H1 (cell line): ENCODE data around the gene CEP152. TPM values are rescaled to one million over a fixed set of nuclear protein-coding genes. Genes with fewer than 3 reads are reported as not detected.
A peak's percentile ranks its signal among the peaks of the same experiment; 100 is the strongest.

ENCODE experiments used
- CTCF ChIA-PET: fragments of 300-600 bp; sonication (Branson Sonifier 250); formaldehyde crosslinking; loops from one replicate; lab custom pipeline; 2021; ENCODE audit not compliant: partially characterized antibody; lab: Charles Lee
- POLR2A ChIA-PET: fragments of 300-600 bp; sonication (Branson Sonifier 250); formaldehyde crosslinking; loops from one replicate; lab custom pipeline; 2021; ENCODE audit warnings: inconsistent platforms; ENCODE audit not compliant: partially characterized antibody; lab: Charles Lee
- DNase-seq, 2 experiments: peaks; one replicate each; pipeline versions ENCODE4 v3.0.0 to v3.0.0-alpha.2; 2010 to 2022; ENCODE audit warnings: low spot score in 2 of 2, low read depth in 1 of 2, mixed read lengths in 1 of 2
- FAIRE-seq: peaks from 2 replicates; lab custom pipeline; 2011; peaks lifted over from hg19 to GRCh38; lab: Jason Lieb, UNC
- H2AFZ ChIP-seq: 2 replicates; pipeline ENCODE4 v1.8.1; 2012; ENCODE audit warnings: low read length, inconsistent platforms
- H2AK5ac ChIP-seq: 2 replicates; pipeline ENCODE4 v1.6.1; 2013; ENCODE audit warnings: low read depth, low read length
- H2BK120ac ChIP-seq: replicated peaks from 2 replicates; pipeline ENCODE3; 2013; ENCODE audit warnings: low read depth, low read length, inconsistent platforms
- H2BK12ac ChIP-seq: 2 replicates; pipeline ENCODE4 v1.6.1; 2013; ENCODE audit warnings: low read depth, low read length
- H2BK15ac ChIP-seq: 2 replicates; pipeline ENCODE4 v1.6.1; 2013; ENCODE audit warnings: low read length
- H2BK20ac ChIP-seq: 2 replicates; pipeline ENCODE4 v1.6.1; 2013; ENCODE audit warnings: low read length
- H2BK5ac ChIP-seq: 2 replicates; pipeline ENCODE4 v1.6.1; 2013; ENCODE audit warnings: low read depth, low read length
- H3K14ac ChIP-seq: 2 replicates; pipeline ENCODE4 v1.6.1; 2013; ENCODE audit warnings: inconsistent platforms; ENCODE audit not compliant: insufficient read length
- H3K18ac ChIP-seq: 2 replicates; pipeline ENCODE4 v1.6.1; 2013; ENCODE audit warnings: low read length; ENCODE audit errors: extremely low read depth
- H3K23ac ChIP-seq: 2 replicates; pipeline ENCODE4 v1.6.1; 2013; ENCODE audit warnings: inconsistent platforms; ENCODE audit not compliant: insufficient read length
- H3K23me2 ChIP-seq: 2 replicates; pipeline ENCODE4 v1.6.1; 2013; ENCODE audit warnings: low read depth, low read length
- H3K27ac ChIP-seq: 2 replicates; pipeline ENCODE4 v1.6.1; 2011; ENCODE audit warnings: low read depth, low read length, inconsistent platforms
- H3K27me3 ChIP-seq, 4 experiments: replicated peaks in 1 of 4; 1 replicate in 1 of 4; 2 replicates in 3 of 4; pipeline versions ENCODE4 v1.6.1 to v1.8.1; 2011 to 2013; ENCODE audit warnings: low read length in 3 of 4, mild to moderate bottlenecking in 3 of 4, inconsistent platforms in 2 of 4, mixed read lengths in 2 of 4, moderate library complexity in 1 of 4; ENCODE audit not compliant: control insufficient read depth in 3 of 4, insufficient read depth in 3 of 4; ENCODE audit errors: extremely low read depth in 1 of 4
- H3K36me3 ChIP-seq, 4 experiments: 2 replicates each; pipeline versions ENCODE4 v1.6.1 to v1.8.1; 2011 to 2013; ENCODE audit warnings: mild to moderate bottlenecking in 4 of 4, low read length in 3 of 4, moderate library complexity in 2 of 4, control low read depth in 1 of 4, inconsistent platforms in 1 of 4; ENCODE audit not compliant: insufficient read depth in 4 of 4, control insufficient read depth in 2 of 4
- H3K4ac ChIP-seq: replicated peaks from 2 replicates; pipeline ENCODE3; 2013; ENCODE audit warnings: low read length, low read depth, mixed read lengths, inconsistent platforms; ENCODE audit not compliant: insufficient read length
- H3K4me1 ChIP-seq, 4 experiments: replicated peaks in 1 of 4; 1 replicate in 1 of 4; 2 replicates in 3 of 4; pipeline versions ENCODE4 v1.6.1 to v1.8.1; 2011 to 2013; ENCODE audit warnings: low read length in 3 of 4, inconsistent platforms in 2 of 4, mixed read lengths in 1 of 4; ENCODE audit not compliant: insufficient read depth in 4 of 4, control insufficient read depth in 3 of 4
- H3K4me2 ChIP-seq, 2 experiments: 2 replicates each; pipeline versions ENCODE4 v1.6.1 to v1.8.1; 2011 to 2013; ENCODE audit warnings: low read depth in 2 of 2, low read length in 2 of 2, control low read depth in 1 of 2, inconsistent platforms in 1 of 2, mild to moderate bottlenecking in 1 of 2; ENCODE audit not compliant: insufficient read depth in 1 of 2
- H3K4me3 ChIP-seq, 4 experiments: fragments of 200-600, 300-600 bp in 1 of 4; sonication (generic), shearing (Covaris generic), sonication (Bioruptor Twin) in 1 of 4; 2 replicates each; pipeline versions ENCODE4 v1.5.1 to v1.8.1; 2011 to 2016; ENCODE audit warnings: low read length in 4 of 4, low read depth in 3 of 4, control low read depth in 2 of 4, inconsistent platforms in 2 of 4, mild to moderate bottlenecking in 2 of 4, mixed read lengths in 1 of 4, moderate library complexity in 1 of 4; ENCODE audit not compliant: insufficient read depth in 2 of 4; ENCODE audit errors: extremely low read depth in 1 of 4
- H3K56ac ChIP-seq: replicated peaks from 2 replicates; pipeline ENCODE3; 2013; ENCODE audit warnings: low read depth, mild to moderate bottlenecking, mixed read lengths, low read length, inconsistent platforms; ENCODE audit not compliant: insufficient read length
- H3K79me1 ChIP-seq: 2 replicates; pipeline ENCODE4 v1.6.1; 2013; ENCODE audit warnings: low read depth, low read length, control low read depth
- H3K79me2 ChIP-seq, 2 experiments: 2 replicates each; pipeline versions ENCODE4 v1.6.1 to v1.8.1; 2012 to 2013; ENCODE audit warnings: low read length in 2 of 2, mild to moderate bottlenecking in 2 of 2, inconsistent platforms in 1 of 2; ENCODE audit not compliant: insufficient read depth in 2 of 2, control insufficient read depth in 1 of 2
- H3K9ac ChIP-seq, 4 experiments: replicated peaks in 1 of 4; 1 replicate in 1 of 4; 2 replicates in 3 of 4; pipeline versions ENCODE4 v1.6.1 to v1.8.1; 2011 to 2013; ENCODE audit warnings: low read depth in 3 of 4, low read length in 3 of 4, control low read depth in 2 of 4, mild to moderate bottlenecking in 2 of 4, moderate library complexity in 2 of 4, inconsistent platforms in 1 of 4; ENCODE audit errors: extremely low read depth in 1 of 4
- H3K9me3 ChIP-seq, 2 experiments: 2 replicates each; pipeline versions ENCODE4 v1.6.1 to v1.8.1; 2012 to 2013; ENCODE audit warnings: mild to moderate bottlenecking in 2 of 2, moderate library complexity in 2 of 2, control low read depth in 1 of 2, inconsistent platforms in 1 of 2, low read depth in 1 of 2, low read length in 1 of 2, mixed read lengths in 1 of 2; ENCODE audit not compliant: insufficient read depth in 2 of 2
- H4K20me1 ChIP-seq, 2 experiments: replicated peaks in 1 of 2; 2 replicates each; pipeline versions ENCODE3 to v1.8.1; 2011 to 2013; ENCODE audit warnings: inconsistent platforms in 2 of 2, low read length in 2 of 2, mild to moderate bottlenecking in 1 of 2; ENCODE audit not compliant: insufficient read depth in 2 of 2, control insufficient read depth in 1 of 2
- H4K5ac ChIP-seq: 2 replicates; pipeline ENCODE4 v1.6.1; 2013; ENCODE audit warnings: low read length, low read depth, mixed read lengths, inconsistent platforms; ENCODE audit not compliant: insufficient read length
- H4K8ac ChIP-seq: 2 replicates; pipeline ENCODE4 v1.8.0; 2013; ENCODE audit warnings: mild to moderate bottlenecking, moderate library complexity, low read length, inconsistent platforms; ENCODE audit not compliant: insufficient read depth; ENCODE audit errors: extremely low read depth
- H4K91ac ChIP-seq: replicated peaks from 2 replicates; pipeline ENCODE3; 2013; ENCODE audit warnings: low read length, mixed read lengths, inconsistent platforms; ENCODE audit not compliant: insufficient read length
- BACH1 ChIP-seq: IDR thresholded peaks from 2 replicates; pipeline ENCODE4 v1.6.1; 2012; ENCODE audit warnings: low read length, improper control_type of control experiment
- CHD2 ChIP-seq: IDR thresholded peaks from 2 replicates; pipeline ENCODE4 v1.6.1; 2012; ENCODE audit warnings: low read length, improper control_type of control experiment
- NRF1 ChIP-seq: IDR thresholded peaks from 2 replicates; pipeline ENCODE4 v1.6.1; 2011; ENCODE audit warnings: mild to moderate bottlenecking, low read depth, low read length, improper control_type of control experiment
- PHF8 ChIP-seq: fragments of 200-600 bp; sonication (generic); conservative IDR thresholded peaks from 2 replicates; pipeline ENCODE4 v1.7.1; 2012; ENCODE audit warnings: low read depth, mild to moderate bottlenecking, inconsistent platforms, low read length, moderate library complexity
- SP1 ChIP-seq: IDR thresholded peaks from 2 replicates; pipeline ENCODE4 v1.6.1; 2011; ENCODE audit warnings: low read depth, low read length
- WGBS, 2 experiments: shearing (Covaris generic) in 1 of 2; methylation state at CpG; one replicate each; pipeline versions ENCODE4 v1.1.6 to v1.1.7; 2013 to 2015; ENCODE audit warnings: low lambda C conversion rate in 2 of 2, mixed read lengths in 2 of 2, inconsistent platforms in 1 of 2, low coverage in 1 of 2, missing lambda C conversion rate in 1 of 2; ENCODE audit not compliant: insufficient replicate concordance in 2 of 2, insufficient coverage in 1 of 2, insufficient read length in 1 of 2; ENCODE audit errors: extremely low coverage in 1 of 2, missing lambda C conversion rate in 1 of 2; 5-methylcytosine and 5-hydroxymethylcytosine counted together
- polyA plus RNA-seq, 7 experiments: library from polyadenylated mRNA; depleted of rRNA in 3 of 7; stranded (reverse) in 5 of 7; unstranded in 2 of 7; fragments of >200 nt in 5 of 7; fragments of 200-250 nt in 2 of 7; gene quantifications; 1 replicate in 5 of 7; 2 replicates in 1 of 7; 4 replicates in 1 of 7; pipeline versions ENCODE4 v1.2.1 to v1.2.3, GENCODE V29; 2011 to 2013; ENCODE audit warnings: missing spikeins in 2 of 7, mixed read lengths in 2 of 7
- total RNA-seq: library from RNA; stranded (reverse); fragmentation: NEBNext Ultra II Directional; extraction: Animal tissue kit (Norgen Biotek cat#: 25700); gene quantifications from 2 replicates; pipeline ENCODE4 v1.2.1, GENCODE V29; 2021

The CEP152 gene
- total and polyA plus RNA-seq, 2 of the 8 experiments (the other 6 are each of a cell fraction or from before 2014, with no cell fraction given): 1.4 to 16.2 TPM

DNA sequence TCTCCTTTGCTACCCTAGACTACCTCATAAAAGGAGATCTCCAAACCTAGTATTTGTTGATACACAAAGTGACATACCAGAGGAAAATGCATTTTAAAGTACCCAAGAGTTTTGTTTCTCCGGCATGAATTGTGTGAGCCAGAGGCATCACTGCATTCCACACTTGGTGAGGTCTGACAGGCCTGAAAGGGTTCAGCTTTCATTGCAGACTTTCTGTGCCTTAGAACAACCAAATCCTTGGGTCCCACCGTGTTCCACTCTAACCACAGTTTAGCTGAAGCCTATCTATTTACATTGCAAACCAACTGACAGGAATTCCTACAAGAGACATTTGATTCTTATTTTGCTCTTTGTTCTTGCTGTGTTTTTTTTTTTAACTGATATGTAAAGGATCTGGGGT is 46.1 kb upstream of the CEP152 start:
- POLR2A ChIA-PET: no interaction called here
- Histone ChIP-seq H3K23ac (no peak overlapping the region), H4K91ac (no peak overlapping the region), H3K36me3 (no peaks in the 10 kb centered on the region), H3K9me3 (no peaks in the 10 kb centered on the region), H4K5ac (no peak overlapping the region), H3K56ac (no peak overlapping the region), H3K4ac (no peak overlapping the region), H3K79me1 (no peaks in the 10 kb centered on the region), H2BK12ac (no peak overlapping the region), H2AFZ (no peak overlapping the region), H3K27me3 (no peaks in the 10 kb centered on the region; a peak in 1 of 7 replicates), H3K9ac (no peak overlapping the region), H3K4me2 (no peak overlapping the region), H2BK5ac (no peak overlapping the region), H2AK5ac (no peak overlapping the region), H3K27ac (no peak overlapping the region), H2BK20ac (no peak overlapping the region), H3K18ac (no peak overlapping the region), H2BK120ac (no peak overlapping the region), H3K4me3 (no peak overlapping the region), H3K79me2 (no peaks in the 10 kb centered on the region), H2BK15ac (no peak overlapping the region), H3K14ac (no peak overlapping the region), H3K23me2 (no peaks in the 10 kb centered on the region), H4K20me1 (no peaks in the 10 kb centered on the region), H4K8ac (no peak overlapping the region), H3K4me1 (peaks cover 0 to 13% (median 8%) of the 10 kb centered on the region in 4 experiments; a peak in 4 of 7 replicates)
- CTCF ChIA-PET: interaction anchor here (0.6 to 1.5 kb wide), 7 partner anchors 12 to 314 kb away, joined by 3 to 5 read pairs (median 3); no protein-coding TSS in a partner anchor
- no peak for DNase-seq
- no peak for TF ChIP-seq BACH1
- TF ChIP-seq SP1: peak; percentile 63; the same call in 1 of the 2 replicates
- no peak for TF ChIP-seq PHF8
- TF ChIP-seq NRF1: no peak
- no peak for TF ChIP-seq CHD2
- 22% methylated on average over 2 of the region's 2 CpGs; no CpG with 5 or more reads in 1 of the 2 experiments for WGBS, 2 experiments
- peak; percentile 73 for FAIRE-seq
